Measurements from ENCODE around the gene TAPBP.
"Not testable (repeated sequence)": the region's sequence is repeated elsewhere in the genome, so short reads cannot be mapped to it uniquely, and the experiment has no call there.

The TAPBP gene

DNA sequence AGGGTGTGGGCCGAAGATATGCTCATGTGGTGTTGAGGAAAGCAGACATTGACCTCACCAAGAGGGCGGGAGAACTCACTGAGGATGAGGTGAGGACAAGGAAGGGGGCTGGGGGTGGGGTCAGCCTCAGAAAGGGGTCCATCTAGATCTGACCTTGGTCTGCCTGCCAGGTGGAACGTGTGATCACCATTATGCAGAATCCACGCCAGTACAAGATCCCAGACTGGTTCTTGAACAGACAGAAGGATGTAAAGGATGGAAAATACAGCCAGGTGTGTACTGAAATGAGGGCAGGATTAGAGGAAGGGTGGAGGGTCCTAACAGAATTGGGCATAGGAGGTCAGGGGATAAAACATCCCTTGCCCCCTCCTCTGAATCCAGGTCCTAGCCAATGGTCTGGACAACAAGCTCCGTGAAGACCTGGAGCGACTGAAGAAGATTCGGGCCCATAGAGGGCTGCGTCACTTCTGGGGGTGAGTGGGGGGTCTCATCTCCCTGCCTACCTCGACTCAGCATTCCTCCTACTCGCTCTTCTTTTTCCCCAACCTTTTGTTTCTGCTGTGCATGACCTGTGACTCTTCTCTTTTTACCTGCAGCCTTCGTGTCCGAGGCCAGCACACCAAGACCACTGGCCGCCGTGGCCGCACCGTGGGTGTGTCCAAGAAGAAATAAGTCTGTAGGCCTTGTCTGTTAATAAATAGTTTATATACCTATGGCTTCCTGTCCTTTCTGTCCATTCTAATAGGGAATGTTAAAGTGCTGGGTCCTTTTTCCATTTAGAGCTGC is 37.9 kb downstream of the TAPBP start:
- DNase-seq, result not testable (repeated sequence)

- DNase-seq, result no peak
These were observed 39.7 kb downstream of the TAPBP start for GRCh38 chr6:33273924-33274902.

DNA sequence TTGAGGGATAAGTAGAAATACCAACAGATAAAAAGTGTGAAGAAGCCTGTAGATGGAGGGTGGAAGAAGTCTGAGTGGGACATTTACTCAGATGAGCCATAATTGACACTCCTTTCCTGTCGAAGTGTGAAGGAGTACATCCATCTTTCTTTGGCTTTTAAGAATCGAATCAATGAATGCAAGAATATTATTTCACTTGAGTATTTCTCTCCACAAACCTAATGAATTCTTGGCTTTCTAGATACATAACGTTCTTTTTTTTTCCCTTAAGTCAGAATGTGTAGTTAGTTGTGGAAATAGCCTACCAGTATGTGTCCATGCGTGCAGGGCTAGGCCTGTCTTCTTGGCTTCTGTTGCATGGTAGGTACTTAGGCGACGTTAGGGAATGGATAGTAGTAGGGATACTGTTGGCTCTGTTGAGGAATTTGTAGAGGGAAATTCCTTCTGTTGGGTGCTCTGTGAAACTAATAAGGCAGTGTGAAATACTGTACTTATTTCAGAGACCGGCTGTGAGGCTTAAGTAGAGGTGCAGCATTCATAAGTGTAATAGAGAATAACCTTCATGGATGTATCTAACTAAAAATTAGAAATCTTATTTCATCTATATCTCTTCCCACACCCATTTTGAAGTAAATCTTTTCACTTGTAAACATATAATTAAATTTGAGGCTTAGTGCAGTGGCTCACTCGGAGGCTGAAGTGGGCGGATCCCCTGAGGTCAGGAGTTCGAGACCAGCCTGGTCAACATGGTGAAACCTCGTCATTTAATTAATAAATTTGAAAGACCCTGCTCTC is 40.6 kb downstream of the TAPBP start:
- no peak for DNase-seq

GRCh38 chr6:33272275-33273128 is 41.4 kb downstream of the TAPBP start:
- DNase-seq, result no peak

GRCh38 chr6:33271468-33272274 is 42.2 kb downstream of the TAPBP start, which contains the start of the genes RPS18 and VPS52:
TSS of gene RPS18 (plus strand) at chr6:33272075. CDS start at chr6:33272120, 45 bp downstream.
TSS of gene VPS52 (minus strand) at chr6:33271876. CDS start at chr6:33271675, 201 bp downstream.
- peak; percentile 69 to 99 (median 89) for DNase-seq

DNA sequence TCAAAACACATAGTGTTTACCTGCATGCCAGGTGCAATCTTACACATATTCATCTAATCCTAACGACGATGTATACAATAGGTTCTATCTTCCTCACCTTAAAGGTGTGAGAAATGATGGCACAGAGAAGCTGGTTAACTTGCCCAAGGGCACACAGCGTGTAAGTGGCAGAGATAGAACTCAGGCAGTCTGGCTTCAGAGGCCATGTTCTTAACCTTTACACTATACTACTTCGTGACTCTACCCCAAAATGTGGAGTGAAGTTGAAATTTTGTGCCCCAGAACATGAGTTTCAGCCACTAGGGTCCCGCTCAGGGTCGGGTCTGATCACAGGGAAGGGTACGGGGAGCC is 42.8 kb downstream of the TAPBP start:
- no peak for DNase-seq

DNA sequence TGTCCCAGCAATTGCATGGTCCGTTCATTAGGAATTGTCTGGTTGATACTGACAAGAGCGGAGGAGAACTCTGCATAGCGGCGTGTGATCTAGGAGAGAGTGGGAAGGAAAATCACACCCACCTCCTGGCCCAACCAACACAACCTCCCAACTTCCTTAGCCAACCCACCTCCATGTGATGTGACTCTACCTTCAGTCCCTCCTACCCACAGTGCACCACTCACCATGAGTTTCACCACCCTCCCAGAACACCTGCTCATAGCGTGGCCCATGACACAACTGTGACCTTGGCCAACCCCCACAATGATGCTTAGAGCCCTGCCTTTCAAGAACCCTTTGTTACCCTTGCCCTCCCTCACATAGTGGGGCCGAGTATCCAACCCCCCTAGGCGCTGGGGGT is 49.9 kb downstream of the TAPBP start:
- no peak for DNase-seq

- not testable (repeated sequence) for DNase-seq
These were observed 51.4 kb downstream of the TAPBP start for GRCh38 chr6:33262490-33262889.

DNA sequence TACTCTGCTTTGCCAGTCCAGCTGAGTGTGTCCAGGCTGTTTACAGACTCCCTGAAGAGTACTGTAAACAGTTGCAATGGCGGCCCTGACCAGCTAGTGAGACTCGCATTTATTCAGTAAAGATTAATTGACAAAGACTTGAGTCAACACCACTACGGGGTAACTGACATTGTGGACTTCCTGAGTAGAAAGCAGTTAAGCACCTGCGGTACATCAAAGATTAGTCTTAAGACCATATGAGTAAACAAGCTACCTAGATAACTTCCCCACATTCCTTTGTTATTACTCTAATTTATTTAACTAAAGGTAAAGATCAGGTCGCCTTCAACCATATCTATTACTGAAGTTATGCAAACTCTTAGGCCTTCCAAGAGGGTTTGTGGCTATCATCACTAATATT is 54.8 kb downstream of the TAPBP start:
- DNase-seq, result no peak

GRCh38 chr6:33254591-33254990 is 59.3 kb downstream of the TAPBP start:
- no peak for DNase-seq

DNA sequence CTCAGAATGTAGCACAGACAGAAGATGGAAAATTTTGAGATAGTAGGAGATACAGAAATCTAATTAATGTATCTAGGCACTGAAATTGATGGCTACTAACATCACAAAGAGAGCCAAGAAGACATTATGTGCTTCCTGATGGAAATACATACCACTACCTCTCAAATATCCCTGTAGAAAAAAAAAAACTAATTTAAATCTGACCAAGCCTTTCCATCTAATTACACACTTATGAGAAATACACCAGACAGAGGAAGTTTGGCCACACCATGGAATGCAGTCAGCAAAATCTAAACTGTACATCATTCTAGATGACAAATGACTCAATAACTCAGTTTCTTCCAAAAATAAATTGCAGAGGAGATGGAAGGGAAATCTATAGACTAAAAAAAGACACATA is 61.1 kb downstream of the TAPBP start:
- no peak for DNase-seq

DNA sequence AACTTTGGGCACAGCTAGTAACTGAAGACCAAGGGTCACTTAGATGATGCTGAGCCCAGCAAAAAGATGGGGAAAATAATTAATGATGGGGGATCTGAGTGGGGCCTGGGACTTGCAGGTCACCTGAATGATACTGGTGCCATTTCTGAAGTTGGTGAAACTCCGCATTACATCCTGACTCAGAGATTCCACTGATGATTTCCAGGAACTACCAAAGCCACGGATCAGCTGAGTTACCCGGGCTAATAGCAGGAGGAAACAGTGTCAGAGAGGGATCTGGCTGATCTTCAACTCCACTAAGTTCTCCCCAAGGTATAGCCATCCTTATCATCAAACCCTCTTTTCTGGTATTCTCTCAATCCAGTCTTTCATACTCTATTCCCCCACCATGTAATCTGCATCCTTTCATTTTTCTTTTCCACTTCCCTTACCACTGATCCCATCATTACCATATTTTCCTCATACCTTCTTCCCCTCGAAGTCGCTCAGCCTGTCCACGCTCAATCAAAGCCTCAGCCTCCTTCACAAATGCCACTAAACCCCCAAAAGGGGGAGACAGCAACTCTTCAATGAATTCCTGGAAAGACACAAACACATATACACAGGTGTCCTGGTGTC is 62.4 kb downstream of the TAPBP start:
- no peak for DNase-seq

- no peak for DNase-seq
These were observed 63.1 kb downstream of the TAPBP start for GRCh38 chr6:33250731-33251130.

DNA sequence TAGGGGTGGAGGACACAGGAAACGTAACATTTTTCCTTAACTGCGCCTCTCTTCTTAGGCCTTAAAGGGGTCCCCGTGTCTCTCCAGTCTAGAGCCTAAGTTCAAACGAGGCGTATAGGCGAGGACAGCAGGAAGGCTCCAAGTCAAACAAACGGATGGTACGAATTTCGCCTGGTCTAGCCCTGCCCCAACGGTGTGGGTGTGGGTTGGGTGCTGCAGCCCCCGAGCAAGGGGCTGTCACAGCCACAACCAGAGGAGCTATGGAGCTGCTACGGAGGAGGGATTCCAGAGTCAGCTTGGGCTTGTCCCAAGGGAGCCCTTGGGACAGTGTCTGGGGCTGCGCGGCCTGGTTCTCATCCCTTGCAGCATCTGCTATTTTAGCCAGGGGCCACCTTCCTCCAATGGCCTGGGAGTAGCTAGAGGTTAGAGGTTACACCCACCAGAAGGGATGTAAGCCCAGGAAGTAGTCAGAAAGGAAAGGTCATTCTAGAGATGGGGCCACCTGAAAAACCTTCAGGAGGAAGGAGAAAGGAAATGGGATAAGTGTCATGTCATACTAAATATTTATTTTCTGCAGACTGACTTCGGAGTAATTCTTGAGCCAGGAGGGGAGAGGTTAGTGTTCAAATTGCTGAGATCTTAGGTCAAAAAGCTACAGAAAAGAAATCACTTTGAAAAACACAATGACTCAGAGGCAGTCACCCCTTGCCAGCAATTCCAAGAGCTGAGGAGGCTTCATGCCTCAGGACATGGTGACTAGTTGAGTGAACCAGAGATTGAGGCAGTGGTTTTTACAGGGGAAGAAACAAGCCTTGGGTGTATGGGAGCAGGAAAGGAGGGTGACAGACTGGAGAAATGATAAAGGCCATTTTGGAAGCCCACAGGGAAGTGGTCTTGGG is 63.9 kb downstream of the TAPBP start:
- peak in 1 of 5 experiments; percentile 22 for DNase-seq
